NCI-H1048 (cell line): Measurements from ENCODE around the gene GDI1.

Source experiments
- DNase-seq: peaks from one replicate; lab custom pipeline; 2025; lab: John Stamatoyannopoulos, UW

The GDI1 gene

GRCh38 chrX:154437971-154438893, 1.3 kb downstream of the GDI1 start:
- no peak for DNase-seq

DNA sequence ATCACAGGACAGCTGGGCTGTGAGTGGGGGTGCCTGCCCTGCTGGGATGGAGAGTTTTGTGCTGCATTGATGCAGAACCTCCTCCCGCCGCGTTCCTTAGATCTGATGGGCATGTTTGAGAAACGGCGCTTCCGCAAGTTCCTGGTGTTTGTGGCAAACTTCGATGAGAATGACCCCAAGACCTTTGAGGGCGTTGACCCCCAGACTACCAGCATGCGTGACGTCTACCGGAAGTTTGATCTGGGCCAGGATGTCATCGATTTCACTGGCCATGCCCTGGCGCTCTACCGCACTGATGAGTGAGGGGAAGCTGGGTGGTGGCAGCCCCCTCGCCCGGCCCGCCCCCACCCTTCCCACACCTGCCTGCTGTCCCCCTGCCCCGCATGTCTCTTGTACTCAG, 2.9 kb downstream of the GDI1 start:
- DNase-seq = no peak

GRCh38 chrX:154440623-154441357, 3.8 kb downstream of the GDI1 start:
- DNase-seq = no peak

GRCh38 chrX:154441564-154441963, 4.6 kb downstream of the GDI1 start:
- DNase-seq = no peak

- DNase-seq = no peak
Observed at GRCh38 chrX:154441984-154442707, 5.2 kb downstream of the GDI1 start.

- DNase-seq = no peak
Observed at GRCh38 chrX:154443479-154443910, 6.5 kb downstream of the GDI1 start.

- DNase-seq = peak; percentile 25
Observed at GRCh38 chrX:154443992-154444754, 7.2 kb downstream of the GDI1 start, which contains the start of gene FAM50A. Gene FAM50A, plus strand, starts transcription at chrX:154444141. Its CDS starts 95 bp downstream, at chrX:154444236.

DNA sequence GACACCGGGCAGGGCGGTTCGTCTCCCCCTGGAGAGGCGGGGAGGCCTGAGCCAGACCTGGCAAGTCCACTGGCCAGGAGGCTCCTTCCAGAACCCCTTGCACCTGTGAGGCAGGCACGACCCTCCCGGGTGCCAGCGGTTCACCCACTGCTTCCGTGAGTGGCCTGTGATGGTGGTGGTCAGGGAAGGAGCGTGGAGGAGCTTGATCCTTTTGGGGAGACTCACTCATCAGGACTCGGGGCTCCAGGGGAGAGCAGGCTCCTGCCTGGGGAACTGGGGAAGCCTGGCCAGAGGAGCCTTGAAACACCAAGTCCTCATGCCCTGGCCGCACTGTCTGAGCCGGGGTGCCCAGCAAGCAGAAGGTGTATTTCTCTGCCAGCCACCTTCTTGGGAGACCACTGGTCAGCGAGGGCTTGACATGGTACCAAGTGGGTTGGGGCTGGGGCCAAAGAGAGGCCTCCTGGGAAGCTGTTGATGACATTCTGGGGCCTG, 7.8 kb downstream of the GDI1 start:
- no peak for DNase-seq

- no peak for DNase-seq
Observed at GRCh38 chrX:154445776-154446175, 8.8 kb downstream of the GDI1 start.

- no peak for DNase-seq
Observed at GRCh38 chrX:154446430-154446829, 9.5 kb downstream of the GDI1 start.

DNA sequence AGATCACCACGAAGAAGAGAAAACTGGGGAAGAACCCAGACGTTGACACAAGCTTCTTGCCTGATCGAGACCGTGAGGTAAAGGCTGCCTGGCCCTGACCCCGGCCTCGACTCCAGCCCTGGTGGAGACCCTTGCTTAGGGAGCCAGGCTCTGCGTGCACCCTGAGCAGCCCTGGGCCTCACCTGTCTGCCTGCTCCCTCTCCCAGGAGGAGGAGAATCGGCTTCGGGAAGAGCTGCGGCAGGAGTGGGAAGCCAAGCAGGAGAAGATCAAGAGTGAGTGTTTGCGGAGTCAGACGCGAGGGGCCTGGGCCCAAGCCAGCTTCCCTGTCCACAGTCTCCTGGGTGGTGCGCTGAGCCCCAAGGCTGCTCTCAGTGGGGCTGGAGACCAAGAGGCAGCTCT, 11.5 kb downstream of the GDI1 start:
- no peak for DNase-seq

- DNase-seq = no peak
Observed at GRCh38 chrX:154449618-154450017, 12.7 kb downstream of the GDI1 start.

DNA sequence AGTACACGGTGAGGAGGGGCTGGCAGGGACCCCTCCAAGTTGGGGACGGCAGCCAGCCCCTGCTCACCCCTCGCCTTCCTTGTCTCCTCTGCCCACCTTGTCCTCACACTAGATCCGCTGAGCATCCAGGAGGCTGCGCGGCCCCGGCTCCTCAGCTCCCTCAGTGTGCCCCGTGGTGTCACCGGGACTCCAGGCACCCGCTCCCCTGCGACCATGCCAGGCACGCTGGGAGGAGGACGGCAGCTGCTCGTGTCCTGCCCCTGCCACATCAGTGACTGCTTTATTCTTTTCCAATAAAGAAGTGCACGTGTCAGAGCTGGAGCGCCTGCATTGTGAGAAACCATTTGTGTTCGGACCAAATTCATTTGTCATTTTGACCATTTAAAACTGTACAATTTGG, 13.4 kb downstream of the GDI1 start:
- DNase-seq = no peak

DNA sequence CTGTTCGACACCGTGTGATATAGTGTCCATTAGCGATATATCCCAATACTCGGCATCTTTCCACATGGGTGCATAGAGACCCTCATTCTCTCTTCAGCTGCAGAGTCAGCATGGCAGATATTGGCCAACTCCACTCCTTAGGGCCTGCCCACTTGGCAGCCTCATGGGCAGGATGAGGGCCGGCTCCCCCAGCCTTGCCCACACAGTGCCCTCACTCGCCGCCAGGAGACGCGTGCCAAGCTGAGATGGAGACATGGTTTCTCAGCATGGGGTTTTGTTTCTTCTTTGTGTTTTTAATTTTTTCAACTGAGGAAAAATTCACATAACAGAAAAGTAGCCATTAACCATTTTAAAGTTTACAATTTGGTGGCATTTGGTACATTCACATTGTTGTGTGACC, 15.9 kb downstream of the GDI1 start:
- no peak for DNase-seq

- DNase-seq = peak; percentile 1
Observed at GRCh38 chrX:154457491-154458115, 20.6 kb downstream of the GDI1 start.

GRCh38 chrX:154458116-154458953, 21.4 kb downstream of the GDI1 start, which contains the start of gene PLXNA3:
Gene PLXNA3, plus strand, starts transcription at chrX:154458281. Its CDS starts 1,903 bp downstream, at chrX:154460184.
- DNase-seq = no peak

GRCh38 chrX:154458954-154459778, 22.2 kb downstream of the GDI1 start:
- no peak for DNase-seq

DNA sequence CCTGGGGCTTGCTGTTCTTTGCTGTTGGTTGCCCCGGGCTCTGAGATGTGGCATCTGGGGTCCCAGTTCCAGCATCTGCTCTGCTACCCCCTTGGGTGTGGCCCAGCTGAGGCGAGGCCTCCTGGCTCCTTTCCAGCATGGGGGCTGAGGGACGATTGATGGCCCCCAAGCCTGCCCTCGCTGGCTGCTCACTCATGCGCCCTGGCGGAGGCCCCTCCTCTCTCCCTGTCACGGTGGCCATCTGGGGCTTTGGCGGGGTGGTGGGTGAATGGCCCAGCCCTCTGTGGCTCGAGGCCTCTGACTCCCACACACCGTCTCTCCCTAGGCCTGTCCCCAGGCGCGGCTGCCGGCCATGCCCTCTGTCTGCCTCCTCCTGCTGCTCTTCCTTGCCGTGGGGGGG, 22.9 kb downstream of the GDI1 start:
- DNase-seq = no peak

DNA sequence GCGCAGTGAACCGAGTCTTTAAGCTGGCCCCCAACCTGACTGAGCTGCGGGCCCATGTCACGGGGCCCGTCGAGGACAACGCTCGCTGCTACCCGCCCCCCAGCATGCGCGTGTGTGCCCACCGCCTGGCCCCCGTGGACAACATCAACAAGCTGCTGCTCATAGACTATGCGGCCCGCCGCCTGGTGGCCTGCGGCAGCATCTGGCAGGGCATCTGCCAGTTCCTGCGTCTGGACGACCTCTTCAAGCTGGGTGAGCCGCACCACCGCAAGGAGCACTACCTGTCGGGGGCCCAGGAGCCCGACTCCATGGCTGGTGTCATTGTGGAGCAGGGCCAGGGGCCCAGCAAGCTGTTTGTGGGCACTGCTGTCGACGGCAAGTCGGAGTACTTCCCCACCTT, 23.4 kb downstream of the GDI1 start:
- no peak for DNase-seq
